OCI-LY1 (cell line): ENCODE data around the gene CATSPERD.

ENCODE experiments used
- H2AFZ ChIP-seq: fragments of 200-600 bp; sonication (generic), shearing (Covaris generic); 2 replicates; pipeline ENCODE4 v1.6.0; 2014; ENCODE audit warnings: antibody characterized with exemption, mild to moderate bottlenecking, low read length
- H3F3A ChIP-seq: fragments of 200-600 bp; sonication (generic), shearing (Covaris generic); 2 replicates; pipeline ENCODE4 v1.6.0; 2014; ENCODE audit warnings: mild to moderate bottlenecking, antibody characterized with exemption, low read length, moderate library complexity; ENCODE audit not compliant: insufficient read depth
- H3K27ac ChIP-seq: fragments of 200-600 bp; sonication (generic); 2 replicates; pipeline ENCODE4 v1.5.1; 2014; ENCODE audit warnings: low read length, mixed run types, mild to moderate bottlenecking, low read depth; ENCODE audit not compliant: poor library complexity, severe bottlenecking
- H3K27me3 ChIP-seq: fragments of 200-600 bp; sonication (generic); 2 replicates; pipeline ENCODE4 v1.6.0; 2014; ENCODE audit warnings: antibody characterized with exemption, mild to moderate bottlenecking, low read length, moderate library complexity; ENCODE audit not compliant: insufficient read depth
- H3K36me3 ChIP-seq: fragments of 200-600 bp; sonication (generic); 2 replicates; pipeline ENCODE4 v1.6.1; 2014; ENCODE audit warnings: mild to moderate bottlenecking, antibody characterized with exemption, low read length, moderate library complexity, mixed read lengths; ENCODE audit not compliant: insufficient read depth
- H3K4me1 ChIP-seq: fragments of 200-600 bp; sonication (generic); 2 replicates; pipeline ENCODE4 v1.5.1; 2014; ENCODE audit warnings: mild to moderate bottlenecking, low read length, moderate library complexity; ENCODE audit not compliant: insufficient read depth, severe bottlenecking
- H3K4me2 ChIP-seq: fragments of 200-600 bp; sonication (generic), shearing (Covaris generic); 2 replicates; pipeline ENCODE4 v1.6.1; 2014; ENCODE audit warnings: low read length
- H3K4me3 ChIP-seq: fragments of 200-600 bp; sonication (generic); 2 replicates; pipeline ENCODE4 v1.5.1; 2014; ENCODE audit warnings: low read length, low read depth, mild to moderate bottlenecking, mixed read lengths; ENCODE audit not compliant: poor library complexity, severe bottlenecking
- H3K79me2 ChIP-seq: fragments of 200-600 bp; shearing (Covaris generic); 2 replicates; pipeline ENCODE4 v1.6.1; 2016; ENCODE audit warnings: mixed run types, low read length, mixed read lengths; ENCODE audit not compliant: insufficient read depth
- H3K9ac ChIP-seq: fragments of 200-600 bp; sonication (generic), shearing (Covaris generic); 2 replicates; pipeline ENCODE4 v1.6.1; 2014; ENCODE audit warnings: mild to moderate bottlenecking, low read length, mixed read lengths
- H3K9me2 ChIP-seq: fragments of 200-600 bp; sonication (generic), shearing (Covaris generic); 2 replicates; pipeline ENCODE4 v1.6.1; 2014; ENCODE audit warnings: low read depth, mild to moderate bottlenecking, low read length, mixed read lengths
- H3K9me3 ChIP-seq: fragments of 200-600 bp; shearing (Covaris generic); 2 replicates; pipeline ENCODE4 v1.6.1; 2014; ENCODE audit warnings: low read length, mixed read lengths
- H4K20me1 ChIP-seq: fragments of 200-600 bp; sonication (generic), shearing (Covaris generic); 2 replicates; pipeline ENCODE4 v1.6.0; 2016; ENCODE audit warnings: mild to moderate bottlenecking, low read length; ENCODE audit not compliant: insufficient read depth
- CTCF ChIP-seq: fragments of 200-600 bp; sonication (generic), shearing (Covaris generic); IDR thresholded peaks from 2 replicates; pipeline ENCODE4 v1.5.1; 2017; ENCODE audit warnings: mild to moderate bottlenecking, antibody characterized with exemption, low read length, moderate library complexity, mixed read lengths
- EZH2 ChIP-seq: fragments of 200-600 bp; sonication (generic), shearing (Covaris generic); IDR thresholded peaks from 2 replicates; pipeline ENCODE4 v1.8.0; 2017; ENCODE audit warnings: borderline replicate concordance, mixed run types, mild to moderate bottlenecking, antibody characterized with exemption, low read length, moderate library complexity, mixed read lengths

CATSPERD gene

GRCh38 chr19:5792224-5792623 lies 71.8 kb downstream of the CATSPERD start:
- H3F3A ChIP-seq: no peaks in the 10 kb centered on the region
- no peak overlapping the region for H3K4me3 ChIP-seq
- no peak for TF ChIP-seq EZH2
- no peak for TF ChIP-seq CTCF
- H3K27me3 ChIP-seq: no peaks in the 10 kb centered on the region
- H3K79me2 ChIP-seq: no peaks in the 10 kb centered on the region
- no peak overlapping the region for H3K9ac ChIP-seq
- H3K27ac ChIP-seq: no peak overlapping the region
- no peaks in the 10 kb centered on the region for H4K20me1 ChIP-seq
- peaks cover 29% of the 10 kb centered on the region for H3K36me3 ChIP-seq
- H3K9me3 ChIP-seq: no peaks in the 10 kb centered on the region
- no peak overlapping the region for H2AFZ ChIP-seq
- H3K4me1 ChIP-seq: peaks cover 8% of the 10 kb centered on the region
- no peaks in the 10 kb centered on the region for H3K9me2 ChIP-seq
- no peak overlapping the region for H3K4me2 ChIP-seq

GRCh38 chr19:5793188-5793587 lies 72.8 kb downstream of the CATSPERD start:
- peaks cover 8% of the 10 kb centered on the region for H3K4me1 ChIP-seq
- TF ChIP-seq CTCF: no peak
- no peak for TF ChIP-seq EZH2
- H3K79me2 ChIP-seq: no peaks in the 10 kb centered on the region
- peaks cover 19% of the 10 kb centered on the region for H3K36me3 ChIP-seq
- no peaks in the 10 kb centered on the region for H3K27me3 ChIP-seq
- H3K9ac ChIP-seq: no peak overlapping the region
- no peak overlapping the region for H2AFZ ChIP-seq
- no peak overlapping the region for H3K4me3 ChIP-seq
- no peaks in the 10 kb centered on the region for H3F3A ChIP-seq
- no peaks in the 10 kb centered on the region for H3K9me2 ChIP-seq
- H3K9me3 ChIP-seq: no peaks in the 10 kb centered on the region
- H3K4me2 ChIP-seq: no peak overlapping the region
- H4K20me1 ChIP-seq: no peaks in the 10 kb centered on the region
- H3K27ac ChIP-seq: no peak overlapping the region

GRCh38 chr19:5795382-5795919 lies 75.0 kb downstream of the CATSPERD start:
- TF ChIP-seq CTCF (no peak), EZH2 (no peak)
- H3K36me3 ChIP-seq: no peaks in the 10 kb centered on the region
- no peaks in the 10 kb centered on the region for H3K79me2 ChIP-seq
- no peaks in the 10 kb centered on the region for H3K9me2 ChIP-seq
- H4K20me1 ChIP-seq: no peaks in the 10 kb centered on the region
- H3K4me3 ChIP-seq: no peak overlapping the region
- H3K9me3 ChIP-seq: no peaks in the 10 kb centered on the region
- H3K4me1 ChIP-seq: no peaks in the 10 kb centered on the region
- H3K27me3 ChIP-seq: no peaks in the 10 kb centered on the region
- H2AFZ ChIP-seq: no peak overlapping the region
- H3K27ac ChIP-seq: no peak overlapping the region
- H3K9ac ChIP-seq: no peak overlapping the region
- no peaks in the 10 kb centered on the region for H3F3A ChIP-seq
- no peak overlapping the region for H3K4me2 ChIP-seq
